ENCODE data around the gene DNAJB2. TPM values are rescaled to one million over a fixed set of nuclear protein-coding genes. Genes with fewer than 3 reads are reported as not detected.
A peak's percentile ranks its signal among the peaks of the same experiment; 100 is the strongest.

DNAJB2 gene
- total RNA-seq, 2 donors from 2014 or later: 65.8 to 71.1 TPM

DNA sequence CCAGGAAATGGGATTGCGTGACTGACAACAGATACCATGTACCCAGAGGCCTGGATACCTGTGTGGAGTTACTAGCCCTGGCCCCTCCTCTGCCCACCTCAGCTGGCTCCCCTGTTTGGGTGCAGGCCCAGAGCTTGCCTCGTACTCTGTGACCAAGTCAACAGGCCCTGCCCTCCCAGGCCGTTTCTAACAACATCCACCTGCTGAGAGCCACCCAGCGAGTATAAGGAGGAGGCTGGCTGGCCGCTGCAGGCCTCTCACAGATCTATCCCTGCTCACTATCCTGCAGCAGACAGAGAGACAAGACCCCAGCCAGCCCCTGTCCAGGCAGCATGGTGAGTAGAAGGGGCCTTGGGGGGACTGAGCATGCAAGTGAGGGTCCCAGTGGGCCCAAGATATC is 12.9 kb upstream of the DNAJB2 start:
- H3K36me3 ChIP-seq: no peaks in the 10 kb centered on the region
- no peaks in the 10 kb centered on the region for H3K27me3 ChIP-seq
- H3K9ac ChIP-seq (ENCODE audit: low read depth in 2 of 2, low read length in 2 of 2): no peak overlapping the region
- H3K4me3 ChIP-seq: no peak overlapping the region
- intact Hi-C loops (cut with DNase I): no loop called here
- no peak for DNase-seq
- no peaks in the 10 kb centered on the region for H3K9me3 ChIP-seq
- H3K27ac ChIP-seq: no peak overlapping the region
- TF ChIP-seq, protein P1, sequence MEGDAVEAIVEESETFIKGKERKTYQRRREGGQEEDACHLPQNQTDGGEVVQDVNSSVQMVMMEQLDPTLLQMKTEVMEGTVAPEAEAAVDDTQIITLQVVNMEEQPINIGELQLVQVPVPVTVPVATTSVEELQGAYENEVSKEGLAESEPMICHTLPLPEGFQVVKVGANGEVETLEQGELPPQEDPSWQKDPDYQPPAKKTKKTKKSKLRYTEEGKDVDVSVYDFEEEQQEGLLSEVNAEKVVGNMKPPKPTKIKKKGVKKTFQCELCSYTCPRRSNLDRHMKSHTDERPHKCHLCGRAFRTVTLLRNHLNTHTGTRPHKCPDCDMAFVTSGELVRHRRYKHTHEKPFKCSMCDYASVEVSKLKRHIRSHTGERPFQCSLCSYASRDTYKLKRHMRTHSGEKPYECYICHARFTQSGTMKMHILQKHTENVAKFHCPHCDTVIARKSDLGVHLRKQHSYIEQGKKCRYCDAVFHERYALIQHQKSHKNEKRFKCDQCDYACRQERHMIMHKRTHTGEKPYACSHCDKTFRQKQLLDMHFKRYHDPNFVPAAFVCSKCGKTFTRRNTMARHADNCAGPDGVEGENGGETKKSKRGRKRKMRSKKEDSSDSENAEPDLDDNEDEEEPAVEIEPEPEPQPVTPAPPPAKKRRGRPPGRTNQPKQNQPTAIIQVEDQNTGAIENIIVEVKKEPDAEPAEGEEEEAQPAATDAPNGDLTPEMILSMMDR (IDR thresholded peaks at IDR 0.05): no peak
- no peaks in the 10 kb centered on the region for H3K4me1 ChIP-seq

DNA sequence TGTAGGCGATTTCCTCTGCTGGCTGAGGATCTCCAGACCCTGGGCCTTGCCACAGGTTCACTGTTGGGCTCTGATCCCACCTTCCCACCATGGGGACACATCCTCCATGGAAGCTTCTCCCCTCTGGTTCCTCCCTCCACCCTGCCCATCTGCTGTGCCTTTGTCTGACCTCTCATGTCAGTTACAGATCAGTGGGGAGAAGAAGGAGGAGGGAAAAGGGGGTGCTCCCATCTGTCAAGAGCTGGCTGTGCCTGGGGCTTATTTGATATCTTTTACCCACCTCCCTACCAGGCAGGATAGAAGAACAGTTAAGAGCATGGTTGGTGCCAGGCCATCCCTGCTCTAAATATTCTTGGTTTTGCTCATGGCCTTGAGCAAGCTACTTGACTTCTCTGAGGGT is 12.3 kb upstream of the DNAJB2 start:
- no peak for DNase-seq
- TF ChIP-seq, protein P1 (IDR thresholded peaks at IDR 0.05): no peak
- no peaks in the 10 kb centered on the region for H3K36me3 ChIP-seq
- no peaks in the 10 kb centered on the region for H3K9me3 ChIP-seq
- no peak overlapping the region for H3K4me3 ChIP-seq
- H3K27ac ChIP-seq: no peak overlapping the region
- intact Hi-C loops (cut with DNase I): no loop called here
- H3K4me1 ChIP-seq: no peaks in the 10 kb centered on the region
- no peak overlapping the region for H3K9ac ChIP-seq (ENCODE audit: low read depth in 2 of 2, low read length in 2 of 2)
- H3K27me3 ChIP-seq: no peaks in the 10 kb centered on the region

DNA sequence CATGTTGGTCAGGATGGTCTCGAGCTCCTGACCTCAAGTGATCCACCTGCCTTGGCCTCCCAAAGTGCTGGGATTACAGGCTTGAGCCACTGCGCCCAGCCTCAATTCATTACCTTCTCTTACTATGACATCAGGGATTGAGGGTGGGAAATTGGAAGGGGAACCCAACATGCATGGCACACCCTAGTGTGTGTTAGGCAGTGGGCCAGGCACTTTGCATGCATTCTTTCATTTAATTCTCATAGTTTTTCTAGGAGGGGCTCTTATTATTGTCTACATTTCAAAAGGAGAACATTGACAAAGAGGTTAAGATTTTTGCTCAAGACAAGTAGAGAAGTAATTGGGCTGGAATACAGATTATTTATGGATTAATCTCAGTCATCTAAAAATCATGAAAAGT is 10.9 kb upstream of the DNAJB2 start:
- DNase-seq: no peak
- H3K4me3 ChIP-seq: no peak overlapping the region
- intact Hi-C loops (cut with DNase I): no loop called here

DNA sequence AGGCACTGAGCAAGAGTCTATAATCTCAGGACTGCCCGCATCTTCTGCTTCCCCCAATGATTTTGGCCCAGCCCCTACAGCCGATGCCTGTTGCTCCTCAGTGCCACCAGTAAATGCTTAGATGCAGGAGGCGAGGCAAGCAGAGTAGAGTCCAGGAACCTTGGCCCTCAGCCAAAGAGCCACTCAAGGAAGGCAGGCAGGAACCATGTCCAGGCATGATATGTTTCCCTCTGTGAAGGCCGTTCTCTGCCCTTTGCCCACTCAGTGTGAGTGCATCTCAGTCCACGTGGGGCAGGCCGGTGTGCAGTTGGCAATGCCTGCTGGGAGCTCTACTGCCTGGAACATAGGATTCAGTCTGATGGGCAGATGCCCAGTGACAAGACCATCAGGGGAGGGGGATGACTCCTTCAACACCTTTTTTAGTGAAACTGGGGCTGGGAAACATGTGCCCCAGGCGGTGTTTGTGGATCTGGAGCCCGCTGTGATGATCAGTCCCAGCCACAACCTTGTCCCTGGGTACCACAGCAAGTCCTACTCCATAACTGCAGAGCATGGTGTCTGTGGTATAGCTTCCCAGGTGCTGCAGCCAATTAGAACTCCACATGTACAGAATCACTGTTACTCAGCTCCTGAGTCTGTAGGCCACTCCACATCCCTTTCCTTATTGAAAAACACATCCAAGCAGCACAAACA is 9.7 kb upstream of the DNAJB2 start:
- TF ChIP-seq, protein P1 (IDR thresholded peaks at IDR 0.05): no peak
- Histone ChIP-seq H3K9ac (ENCODE audit: low read depth in 2 of 2, low read length in 2 of 2) (peak overlapping the region in 1 of 2 donors; percentile 12), H3K36me3 (no peaks in the 10 kb centered on the region), H3K9me3 (no peaks in the 10 kb centered on the region), H3K4me1 (no peaks in the 10 kb centered on the region), H3K4me3 (no peak overlapping the region), H3K27me3 (no peaks in the 10 kb centered on the region), H3K27ac (no peak overlapping the region)
- peak; percentile 73 for DNase-seq
- intact Hi-C loops (cut with DNase I): no loop called here

More for the DNA sequence above, 10.9 kb upstream of the DNAJB2 start:
- no peak overlapping the region for H3K9ac ChIP-seq (ENCODE audit: low read depth in 2 of 2, low read length in 2 of 2)
- H3K27me3 ChIP-seq: no peaks in the 10 kb centered on the region
- no peak overlapping the region for H3K27ac ChIP-seq
- H3K9me3 ChIP-seq: no peaks in the 10 kb centered on the region
- TF ChIP-seq, protein P1 (IDR thresholded peaks at IDR 0.05): no peak
- no peaks in the 10 kb centered on the region for H3K4me1 ChIP-seq
- no peaks in the 10 kb centered on the region for H3K36me3 ChIP-seq

DNA sequence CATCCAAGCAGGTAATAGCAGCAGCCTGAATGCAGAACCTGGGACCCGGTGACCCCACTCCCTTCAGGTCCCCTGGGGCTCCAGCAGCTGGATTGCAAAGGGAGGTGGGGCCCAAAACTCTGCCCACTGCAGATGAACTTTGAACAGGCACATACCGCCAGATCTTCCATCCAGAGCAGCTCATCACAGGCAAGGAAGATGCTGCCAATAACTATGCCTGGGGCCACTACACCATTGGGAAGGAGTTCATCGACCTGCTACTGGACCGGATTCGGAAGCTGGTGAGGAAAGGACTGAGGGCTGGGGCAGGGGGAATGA is 9.2 kb upstream of the DNAJB2 start:
- Histone ChIP-seq H3K4me1 (no peaks in the 10 kb centered on the region), H3K27me3 (no peaks in the 10 kb centered on the region), H3K9ac (ENCODE audit: low read depth in 2 of 2, low read length in 2 of 2) (no peak overlapping the region), H3K4me3 (no peak overlapping the region), H3K36me3 (no peaks in the 10 kb centered on the region), H3K27ac (no peak overlapping the region), H3K9me3 (no peaks in the 10 kb centered on the region)
- TF ChIP-seq, protein P1 (IDR thresholded peaks at IDR 0.05): no peak
- intact Hi-C loops (cut with DNase I): no loop called here
- no peak for DNase-seq

All from colonic mucosa (tissue), 4 donors.